Measurements from ENCODE around the gene MPHOSPH10. TPM values are rescaled to one million over a fixed set of nuclear protein-coding genes. Genes with fewer than 3 reads are reported as not detected.
"Not testable (repeated sequence)": the region's sequence is repeated elsewhere in the genome, so short reads cannot be mapped to it uniquely, and the experiment has no call there.

The MPHOSPH10 gene
- total RNA-seq, 2 experiments from 2014 or later, result 25.5 to 26.2 TPM

GRCh38 chr2:71154279-71154678, 23.8 kb downstream of the MPHOSPH10 start:
- Mint-ChIP-seq H3K4me3 (no peak overlapping the region), H3K27ac (no peak overlapping the region), H3K27me3 (no peaks in the 10 kb centered on the region), H3K4me1 (peaks cover 3% of the 10 kb centered on the region), H3K9me3 (no peaks in the 10 kb centered on the region), H3K36me3 (ENCODE audit: low read depth) (peaks cover 9% of the 10 kb centered on the region)
- ChIA-PET POLR2A (interaction anchor here (0.8 kb wide), 1 partner anchor 24 kb away, joined by 3 read pairs; the partner anchor contains the start of gene MPHOSPH10), CTCF (interaction anchor here (0.7 to 3.3 kb wide), 6 partner anchors 53 to 356 kb away, joined by 3 to 12 read pairs (median 4); partner anchors contain the start of gene NAGK)
- DNase-seq, result no peak

- H3K27ac Mint-ChIP-seq, result no peak overlapping the region
- peaks cover 3% of the 10 kb centered on the region for H3K4me1 Mint-ChIP-seq
- no peaks in the 10 kb centered on the region for H3K9me3 Mint-ChIP-seq
- H3K36me3 Mint-ChIP-seq (ENCODE audit: low read depth), result peaks cover 5% of the 10 kb centered on the region
- ChIA-PET POLR2A (interaction anchor here (0.8 kb wide), 1 partner anchor 24 kb away, joined by 3 read pairs; the partner anchor contains the start of gene MPHOSPH10), CTCF (interaction anchor here (0.7 to 3.3 kb wide), 7 partner anchors 11 to 356 kb away, joined by 3 to 12 read pairs (median 3); partner anchors contain the start of gene NAGK)
- DNase-seq, result peak; percentile 36
- H3K27me3 Mint-ChIP-seq, result peaks cover 3% of the 10 kb centered on the region
- H3K4me3 Mint-ChIP-seq, result no peak overlapping the region
Observed at GRCh38 chr2:71154798-71155197, 24.4 kb downstream of the MPHOSPH10 start.

- Mint-ChIP-seq H3K4me1 (peaks cover 3% of the 10 kb centered on the region), H3K27me3 (peaks cover 3% of the 10 kb centered on the region), H3K36me3 (ENCODE audit: low read depth) (no peaks in the 10 kb centered on the region), H3K4me3 (no peak overlapping the region), H3K9me3 (no peaks in the 10 kb centered on the region), H3K27ac (no peak overlapping the region)
- POLR2A ChIA-PET, result no interaction called here
- CTCF ChIA-PET, result interaction anchor here (0.6 to 3.3 kb wide), 4 partner anchors 12 to 898 kb away, joined by 3 to 12 read pairs (median 5); partner anchors contain the start of gene PCYOX1
- DNase-seq, result no peak
Observed at GRCh38 chr2:71155846-71156245, 25.4 kb downstream of the MPHOSPH10 start.

- no peak for DNase-seq
- ChIA-PET POLR2A (no interaction called here), CTCF (interaction anchor here (0.6 to 3.3 kb wide), 3 partner anchors 10 to 354 kb away, joined by 3 to 7 read pairs (median 3); no protein-coding TSS in a partner anchor)
- Mint-ChIP-seq H3K9me3 (no peaks in the 10 kb centered on the region), H3K27me3 (peaks cover 3% of the 10 kb centered on the region), H3K27ac (no peak overlapping the region), H3K36me3 (ENCODE audit: low read depth) (no peaks in the 10 kb centered on the region), H3K4me1 (peaks cover 3% of the 10 kb centered on the region), H3K4me3 (no peak overlapping the region)
Observed at GRCh38 chr2:71156573-71156972, 26.1 kb downstream of the MPHOSPH10 start.

- Mint-ChIP-seq H3K27ac (no peak overlapping the region), H3K4me3 (no peak overlapping the region), H3K4me1 (peaks cover 3% of the 10 kb centered on the region), H3K36me3 (ENCODE audit: low read depth) (no peaks in the 10 kb centered on the region), H3K9me3 (no peaks in the 10 kb centered on the region), H3K27me3 (peaks cover 3% of the 10 kb centered on the region)
- ChIA-PET POLR2A (no interaction called here), CTCF (interaction anchor here (0.6 to 3.3 kb wide), 9 partner anchors 9 to 355 kb away, joined by 3 to 7 read pairs (median 3); partner anchors contain the start of gene PAIP2B)
- peak; percentile 47 for DNase-seq
Observed at GRCh38 chr2:71157124-71157793, 26.8 kb downstream of the MPHOSPH10 start.

- H3K4me3 Mint-ChIP-seq, result no peak overlapping the region
Observed at GRCh38 chr2:71166812-71167211, 36.4 kb downstream of the MPHOSPH10 start.

GRCh38 chr2:71173096-71173495, 42.7 kb downstream of the MPHOSPH10 start:
- H3K4me1 Mint-ChIP-seq, result peaks cover 5% of the 10 kb centered on the region
- no peak overlapping the region for H3K4me3 Mint-ChIP-seq
- H3K27ac Mint-ChIP-seq, result no peak overlapping the region
- H3K9me3 Mint-ChIP-seq, result no peaks in the 10 kb centered on the region
- no peaks in the 10 kb centered on the region for H3K27me3 Mint-ChIP-seq
- H3K36me3 Mint-ChIP-seq (ENCODE audit: low read depth), result no peaks in the 10 kb centered on the region
- POLR2A ChIA-PET, result no interaction called here
- DNase-seq, result no peak
- CTCF ChIA-PET, result no interaction called here

More at GRCh38 chr2:71166812-71167211, 36.4 kb downstream of the MPHOSPH10 start:
- Mint-ChIP-seq H3K27ac (no peak overlapping the region), H3K9me3 (no peaks in the 10 kb centered on the region), H3K36me3 (ENCODE audit: low read depth) (no peaks in the 10 kb centered on the region), H3K4me1 (no peaks in the 10 kb centered on the region), H3K27me3 (peaks cover 14% of the 10 kb centered on the region)
- no peak for DNase-seq
- POLR2A ChIA-PET, result no interaction called here
- CTCF ChIA-PET, result interaction anchor here (0.5 kb wide), 1 partner anchor 223 kb away, joined by 3 read pairs; no protein-coding TSS in a partner anchor

- Mint-ChIP-seq H3K36me3 (ENCODE audit: low read depth) (no peaks in the 10 kb centered on the region), H3K27ac (no peak overlapping the region), H3K4me3 (no peak overlapping the region), H3K4me1 (peaks cover 5% of the 10 kb centered on the region), H3K27me3 (no peaks in the 10 kb centered on the region), H3K9me3 (no peaks in the 10 kb centered on the region)
- ChIA-PET CTCF (interaction anchor here (0.9 kb wide), 1 partner anchor 158 kb away, joined by 3 read pairs; the partner anchor contains the start of gene ZNF638), POLR2A (no interaction called here)
- no peak for DNase-seq
Observed at GRCh38 chr2:71174207-71174606, 43.8 kb downstream of the MPHOSPH10 start.

GRCh38 chr2:71178836-71179235, 48.4 kb downstream of the MPHOSPH10 start:
- CTCF ChIA-PET, result not testable (repeated sequence)

GRCh38 chr2:71181316-71181715, 50.9 kb downstream of the MPHOSPH10 start:
- no peak overlapping the region for H3K4me3 Mint-ChIP-seq
- H3K27ac Mint-ChIP-seq, result no peak overlapping the region
- no peaks in the 10 kb centered on the region for H3K36me3 Mint-ChIP-seq (ENCODE audit: low read depth)
- no peak for DNase-seq
- POLR2A ChIA-PET, result no interaction called here
- CTCF ChIA-PET, result no interaction called here
- H3K9me3 Mint-ChIP-seq, result no peaks in the 10 kb centered on the region
- H3K4me1 Mint-ChIP-seq, result no peaks in the 10 kb centered on the region
- no peaks in the 10 kb centered on the region for H3K27me3 Mint-ChIP-seq

More at GRCh38 chr2:71178836-71179235, 48.4 kb downstream of the MPHOSPH10 start:
- H3K9me3 Mint-ChIP-seq; POLR2A ChIA-PET; H3K27ac Mint-ChIP-seq; H3K4me1 Mint-ChIP-seq; H3K4me3 Mint-ChIP-seq; DNase-seq; H3K36me3 Mint-ChIP-seq (ENCODE audit: low read depth); H3K27me3 Mint-ChIP-seq: not testable (repeated sequence)

GRCh38 chr2:71183306-71184115, 53.1 kb downstream of the MPHOSPH10 start:
- H3K4me1 Mint-ChIP-seq; H3K27me3 Mint-ChIP-seq; CTCF ChIA-PET; H3K36me3 Mint-ChIP-seq (ENCODE audit: low read depth); H3K27ac Mint-ChIP-seq; POLR2A ChIA-PET; DNase-seq; H3K9me3 Mint-ChIP-seq; H3K4me3 Mint-ChIP-seq: not testable (repeated sequence)

GRCh38 chr2:71186973-71187372, 56.5 kb downstream of the MPHOSPH10 start:
- no peaks in the 10 kb centered on the region for H3K27me3 Mint-ChIP-seq
- no peaks in the 10 kb centered on the region for H3K9me3 Mint-ChIP-seq
- DNase-seq, result no peak
- H3K4me1 Mint-ChIP-seq, result no peaks in the 10 kb centered on the region
- no peak overlapping the region for H3K4me3 Mint-ChIP-seq
- no peaks in the 10 kb centered on the region for H3K36me3 Mint-ChIP-seq (ENCODE audit: low read depth)
- ChIA-PET CTCF (interaction anchor here (0.6 kb wide), 1 partner anchor 121 kb away, joined by 4 read pairs; no protein-coding TSS in a partner anchor), POLR2A (interaction anchor here (1.1 kb wide), 1 partner anchor 40 kb away, joined by 4 read pairs; the partner anchor contains the start of gene PAIP2B)
- H3K27ac Mint-ChIP-seq, result no peak overlapping the region

GRCh38 chr2:71187589-71187988, 57.2 kb downstream of the MPHOSPH10 start:
- H3K27ac Mint-ChIP-seq, result no peak overlapping the region

More at GRCh38 chr2:71187589-71187988, 57.2 kb downstream of the MPHOSPH10 start:
- no peaks in the 10 kb centered on the region for H3K4me1 Mint-ChIP-seq
- no peaks in the 10 kb centered on the region for H3K36me3 Mint-ChIP-seq (ENCODE audit: low read depth)
- H3K27me3 Mint-ChIP-seq, result no peaks in the 10 kb centered on the region
- no peak overlapping the region for H3K4me3 Mint-ChIP-seq
- no peak for DNase-seq
- ChIA-PET CTCF (interaction anchor here (0.6 kb wide), 1 partner anchor 121 kb away, joined by 4 read pairs; no protein-coding TSS in a partner anchor), POLR2A (interaction anchor here (1.1 kb wide), 1 partner anchor 39 kb away, joined by 4 read pairs; the partner anchor contains the start of gene PAIP2B)
- no peaks in the 10 kb centered on the region for H3K9me3 Mint-ChIP-seq

All from activated CD4-positive, alpha-beta memory T cell treated with anti-CD3 and anti-CD28 coated beads, Interleukin-2, amount 10 ng/mL, durations not matched to agents 7 days and 5 days (primary cell).